ENCODE results near the gene RHOB.

RHOB gene

DNA sequence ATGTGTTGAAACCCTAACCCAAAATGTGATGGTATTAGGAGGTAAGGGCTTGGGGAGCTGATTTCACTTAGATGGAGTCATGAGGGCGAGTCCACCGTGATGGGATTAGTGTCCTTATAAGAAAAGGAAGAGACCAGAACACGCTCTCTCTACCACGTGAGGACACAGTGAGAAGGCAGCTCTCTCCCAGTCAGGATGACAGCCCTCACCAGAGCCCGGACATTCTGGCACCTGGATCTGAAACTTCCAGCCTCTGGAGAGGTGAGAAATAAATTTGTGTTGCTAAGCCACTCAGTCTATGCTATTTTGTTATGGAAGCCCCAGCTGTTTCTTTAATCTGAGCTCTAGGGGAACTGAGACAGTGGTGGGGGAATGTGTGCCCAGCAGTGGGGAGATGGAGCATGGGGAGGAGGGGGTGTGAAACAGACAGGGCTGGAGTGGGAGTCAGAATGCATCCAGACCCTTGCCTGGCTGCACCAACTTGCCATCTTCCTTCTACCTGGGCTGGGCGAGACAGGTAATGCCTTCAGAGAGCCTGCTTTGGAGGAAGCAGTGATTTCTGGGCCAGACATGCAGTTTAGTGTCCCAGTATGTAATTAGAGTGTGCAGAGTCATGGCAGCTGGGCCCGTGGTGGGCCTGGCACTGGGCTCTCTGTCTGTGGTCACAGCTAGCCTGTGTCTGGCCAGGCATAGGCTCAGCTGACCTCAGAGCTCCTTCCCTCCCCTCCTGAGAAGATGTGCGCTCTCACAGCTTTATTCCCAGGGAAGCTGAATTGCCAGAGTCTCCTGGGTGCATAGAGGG is 38.1 kb downstream of the RHOB start:
- TF ChIP-seq, protein P1, sequence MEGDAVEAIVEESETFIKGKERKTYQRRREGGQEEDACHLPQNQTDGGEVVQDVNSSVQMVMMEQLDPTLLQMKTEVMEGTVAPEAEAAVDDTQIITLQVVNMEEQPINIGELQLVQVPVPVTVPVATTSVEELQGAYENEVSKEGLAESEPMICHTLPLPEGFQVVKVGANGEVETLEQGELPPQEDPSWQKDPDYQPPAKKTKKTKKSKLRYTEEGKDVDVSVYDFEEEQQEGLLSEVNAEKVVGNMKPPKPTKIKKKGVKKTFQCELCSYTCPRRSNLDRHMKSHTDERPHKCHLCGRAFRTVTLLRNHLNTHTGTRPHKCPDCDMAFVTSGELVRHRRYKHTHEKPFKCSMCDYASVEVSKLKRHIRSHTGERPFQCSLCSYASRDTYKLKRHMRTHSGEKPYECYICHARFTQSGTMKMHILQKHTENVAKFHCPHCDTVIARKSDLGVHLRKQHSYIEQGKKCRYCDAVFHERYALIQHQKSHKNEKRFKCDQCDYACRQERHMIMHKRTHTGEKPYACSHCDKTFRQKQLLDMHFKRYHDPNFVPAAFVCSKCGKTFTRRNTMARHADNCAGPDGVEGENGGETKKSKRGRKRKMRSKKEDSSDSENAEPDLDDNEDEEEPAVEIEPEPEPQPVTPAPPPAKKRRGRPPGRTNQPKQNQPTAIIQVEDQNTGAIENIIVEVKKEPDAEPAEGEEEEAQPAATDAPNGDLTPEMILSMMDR (IDR thresholded peaks at IDR 0.05; ENCODE audit: borderline replicate concordance, insufficient read depth, low read depth, low read length), result no peak
- no peak overlapping the region for H3K4me3 ChIP-seq (ENCODE audit: low read depth, low read length)

DNA sequence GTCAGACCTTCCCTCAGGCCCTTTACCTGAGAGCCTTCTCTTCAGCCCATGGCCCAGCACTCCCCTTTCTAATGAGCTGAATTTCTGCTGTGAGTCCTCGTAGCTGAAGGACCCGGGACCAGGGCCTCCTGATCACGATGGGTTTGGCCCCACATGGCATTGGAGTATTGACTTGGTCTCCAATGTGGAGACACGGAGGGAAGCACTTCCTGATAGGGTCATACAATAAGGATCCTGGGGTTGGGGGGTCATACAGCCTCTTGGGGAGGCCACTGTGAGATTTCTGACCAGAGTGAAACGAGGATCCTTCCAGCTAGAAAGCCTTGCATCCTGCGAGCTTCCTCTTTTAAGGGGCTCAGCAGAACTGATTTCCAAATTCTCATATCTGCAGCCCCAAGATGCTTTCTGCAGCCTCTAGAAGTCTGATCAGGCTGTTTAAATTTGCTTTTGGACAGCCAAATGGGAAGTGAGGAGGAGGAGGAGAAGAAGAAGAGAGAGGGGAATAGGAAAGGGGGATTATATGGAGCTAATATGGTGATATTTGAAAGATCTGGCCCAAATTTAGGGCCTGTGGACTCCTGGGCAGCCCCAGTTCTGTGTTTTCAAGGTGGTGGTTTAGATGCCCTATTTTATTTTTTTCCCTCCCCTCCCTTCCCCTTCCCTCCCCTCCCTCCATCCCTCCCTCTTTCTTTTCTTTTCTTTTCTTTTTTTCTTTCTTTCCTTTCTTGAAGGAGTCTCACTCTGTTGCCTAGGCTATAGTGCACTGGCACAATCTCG is 38.9 kb downstream of the RHOB start:
- no peak overlapping the region for H3K4me3 ChIP-seq (ENCODE audit: low read depth, low read length)
- TF ChIP-seq, protein P1 (IDR thresholded peaks at IDR 0.05; ENCODE audit: borderline replicate concordance, insufficient read depth, low read depth, low read length), result no peak

DNA sequence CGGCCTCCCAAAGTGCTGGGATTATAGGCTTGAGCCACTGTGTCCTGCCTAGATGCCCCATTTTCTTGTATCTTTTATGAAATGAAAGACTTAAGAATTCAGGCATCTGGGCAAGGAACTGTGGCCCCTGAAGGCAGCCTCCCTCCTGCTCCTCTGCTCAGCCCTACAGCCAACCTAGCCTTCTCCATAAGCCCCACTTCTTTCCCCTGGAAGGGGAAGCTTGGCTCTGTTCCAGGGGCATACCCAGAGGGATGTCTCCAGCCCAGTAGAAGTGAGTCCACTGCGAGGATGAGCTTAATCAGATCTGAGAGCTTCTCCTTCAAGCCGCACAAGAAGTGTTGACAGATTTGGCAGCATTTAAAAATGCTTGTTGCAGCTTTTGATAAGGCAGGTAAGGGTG is 39.7 kb downstream of the RHOB start:
- H3K4me3 ChIP-seq (ENCODE audit: low read depth, low read length), result no peak overlapping the region
- TF ChIP-seq, protein P1 (IDR thresholded peaks at IDR 0.05; ENCODE audit: borderline replicate concordance, insufficient read depth, low read depth, low read length), result no peak

DNA sequence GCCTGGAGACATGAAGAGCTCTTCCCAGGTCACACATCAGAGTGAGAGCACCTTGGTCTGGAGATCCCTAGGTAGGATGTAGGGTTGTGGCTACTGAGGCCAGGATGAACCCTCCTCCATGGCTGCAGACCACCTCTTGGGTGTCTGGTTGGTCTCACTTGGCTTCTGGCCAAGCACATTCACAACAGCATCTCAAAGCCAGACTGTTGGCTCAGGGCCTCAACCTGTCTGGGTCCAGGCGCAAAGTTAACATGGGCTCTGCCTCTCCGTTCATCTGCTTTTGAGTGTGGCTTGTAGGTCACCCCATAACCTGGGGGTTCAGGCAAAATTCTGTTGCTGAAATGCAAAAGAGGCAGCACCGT is 40.1 kb downstream of the RHOB start:
- TF ChIP-seq, protein P1 (IDR thresholded peaks at IDR 0.05; ENCODE audit: borderline replicate concordance, insufficient read depth, low read depth, low read length), result no peak
- no peak overlapping the region for H3K4me3 ChIP-seq (ENCODE audit: low read depth, low read length)

DNA sequence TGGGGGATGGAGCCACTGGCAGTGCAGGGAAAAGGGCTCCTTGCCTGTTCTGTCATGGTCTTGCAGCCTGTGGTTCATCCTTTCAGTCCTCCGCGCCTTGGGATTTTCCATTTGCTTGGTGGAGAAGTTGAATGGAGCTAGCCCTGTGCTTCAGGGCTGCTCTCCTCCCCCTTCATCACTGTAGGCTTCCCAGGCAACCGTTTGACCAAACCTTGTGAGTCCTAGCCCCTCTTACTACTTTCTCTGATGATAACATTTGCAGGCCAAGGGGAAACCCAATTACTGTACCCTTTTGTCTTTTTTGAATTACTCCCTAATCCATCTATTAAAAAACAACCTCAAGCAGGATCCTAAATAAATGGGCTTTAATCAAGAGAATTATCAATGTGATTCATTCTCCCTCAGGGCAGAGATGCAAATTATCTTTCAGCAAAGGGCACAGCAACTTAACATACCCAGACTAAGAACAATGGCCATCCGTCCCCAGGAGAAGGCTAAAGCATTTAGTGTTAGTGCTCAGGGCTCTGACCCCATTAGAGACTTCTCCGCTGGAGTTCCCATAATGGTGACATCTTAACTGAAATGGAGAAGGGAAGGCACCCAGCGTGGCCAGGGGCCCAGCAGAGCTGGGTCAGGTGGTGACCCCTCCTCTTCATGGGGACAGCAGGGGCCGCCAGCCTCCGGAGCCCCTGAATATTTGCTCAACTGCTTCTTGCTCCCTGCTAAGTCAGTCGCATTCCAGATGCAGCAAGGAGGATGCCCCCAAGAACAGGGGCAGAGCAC is 40.7 kb downstream of the RHOB start:
- TF ChIP-seq, protein P1 (IDR thresholded peaks at IDR 0.05; ENCODE audit: borderline replicate concordance, insufficient read depth, low read depth, low read length), result no peak
- no peak overlapping the region for H3K4me3 ChIP-seq (ENCODE audit: low read depth, low read length)

DNA sequence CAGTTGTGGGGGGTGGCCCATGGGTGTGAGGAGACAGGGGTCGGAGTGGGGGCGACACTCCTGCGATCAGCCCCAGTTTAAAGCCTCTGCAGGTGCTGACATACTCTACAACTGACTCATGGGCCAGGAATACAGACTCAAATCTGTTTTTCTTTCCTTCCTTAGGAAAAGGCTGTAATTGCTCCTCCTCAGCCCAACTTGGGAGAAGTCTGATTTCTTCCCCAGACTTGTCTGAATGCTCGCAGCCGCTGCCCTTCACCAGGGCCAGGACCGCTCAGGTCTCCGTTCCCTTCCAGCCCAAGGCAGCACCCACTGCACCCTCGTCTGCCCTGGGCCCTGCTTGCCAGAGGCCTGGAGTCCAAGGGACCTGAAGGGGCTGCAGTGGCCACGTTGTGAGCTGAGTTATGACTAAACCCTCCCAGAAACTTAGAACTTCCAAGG is 41.3 kb downstream of the RHOB start:
- TF ChIP-seq, protein P1 (IDR thresholded peaks at IDR 0.05; ENCODE audit: borderline replicate concordance, insufficient read depth, low read depth, low read length), result no peak
- no peak overlapping the region for H3K4me3 ChIP-seq (ENCODE audit: low read depth, low read length)

All from GM12875 (cell line).